Lung (tissue), 12 donors: ENCODE data around the gene ABHD12. TPM values are rescaled to one million over a fixed set of nuclear protein-coding genes. Genes with fewer than 3 reads are reported as not detected.

ENCODE experiments used
- ATAC-seq: fragments of 200-7000 bp; cut with Tn5 transposase; one replicate; pipeline ENCODE4 v1.9.1; 2020; ENCODE audit warnings: moderate number of reproducible peaks; ENCODE audit not compliant: insufficient read depth, low FRiP score
- DNase-seq, 3 donors: peaks; one replicate each; pipeline ENCODE4 v3.0.0-alpha.2; 2013 to 2017
- H3K27ac ChIP-seq, 2 donors: one replicate each; pipeline ENCODE4 v1.5.1; 2013; ENCODE audit warnings: mild to moderate bottlenecking in 2 of 2, moderate library complexity in 2 of 2, control low read depth in 1 of 2, inconsistent platforms in 1 of 2, low read depth in 1 of 2, low read length in 1 of 2
- H3K27me3 ChIP-seq, 3 donors: one replicate each; pipeline ENCODE4 v1.5.1; 2013; ENCODE audit warnings: low read length in 2 of 3; ENCODE audit not compliant: control insufficient read depth in 3 of 3, insufficient read depth in 3 of 3
- H3K36me3 ChIP-seq, 4 donors: one replicate each; pipeline ENCODE4 v1.5.1; 2013; ENCODE audit warnings: low read length in 4 of 4, mild to moderate bottlenecking in 1 of 4, moderate library complexity in 1 of 4; ENCODE audit not compliant: control insufficient read depth in 4 of 4, insufficient read depth in 4 of 4
- H3K4me1 ChIP-seq, 5 donors: one replicate each; pipeline ENCODE4 v1.5.1; 2013; ENCODE audit warnings: low read length in 5 of 5, mild to moderate bottlenecking in 2 of 5, moderate library complexity in 1 of 5; ENCODE audit not compliant: control insufficient read depth in 5 of 5, insufficient read depth in 5 of 5
- H3K4me3 ChIP-seq: one replicate; pipeline ENCODE4 v1.5.1; 2013; ENCODE audit warnings: mild to moderate bottlenecking, control low read depth, moderate library complexity
- H3K9ac ChIP-seq, 2 donors: one replicate each; pipeline ENCODE4 v1.5.1; 2013; ENCODE audit warnings: low read length in 2 of 2, control low read depth in 1 of 2; ENCODE audit not compliant: insufficient read depth in 1 of 2
- H3K9me3 ChIP-seq, 4 donors: one replicate each; pipeline ENCODE4 v1.5.1; 2013; ENCODE audit warnings: low read length in 3 of 4, mild to moderate bottlenecking in 1 of 4, moderate library complexity in 1 of 4; ENCODE audit not compliant: control insufficient read depth in 4 of 4, insufficient read depth in 3 of 4
- CTCF ChIP-seq: IDR thresholded peaks from 2 replicates; pipeline ENCODE4 v1.5.1; 2012; ENCODE audit warnings: mild to moderate bottlenecking; ENCODE audit errors: control extremely low read depth, extremely low read depth
- WGBS, 2 donors: extraction: QIAGEN DNeasy Blood & Tissue Kit; methylation state at CpG; one replicate each; pipeline ENCODE4 v1.1.7; 2013; 5-methylcytosine and 5-hydroxymethylcytosine counted together
- polyA plus RNA-seq, 2 donors: library from polyadenylated mRNA; stranded (reverse); fragments of 200-250 nt; gene quantifications; one replicate each; pipeline ENCODE4 v1.2.1, GENCODE V29; 2013
- total RNA-seq, 2 donors: library from RNA; depleted of rRNA in 1 of 2; stranded (reverse); fragments of >200 nt in 1 of 2; gene quantifications; one replicate each; pipeline ENCODE4 v1.2.1, GENCODE V29; 2014 to 2021
- donor health status: control.
- donor health status: control.
- donor health status: Bipolar disorder and iron deficiency.
- donor health status: healthy.
- donor health status: DM: yes; HTN: yes; CAD: no.

The ABHD12 gene
- total and polyA plus RNA-seq, 4 donors: 34.3 to 58.1 (median 44.6) TPM

DNA sequence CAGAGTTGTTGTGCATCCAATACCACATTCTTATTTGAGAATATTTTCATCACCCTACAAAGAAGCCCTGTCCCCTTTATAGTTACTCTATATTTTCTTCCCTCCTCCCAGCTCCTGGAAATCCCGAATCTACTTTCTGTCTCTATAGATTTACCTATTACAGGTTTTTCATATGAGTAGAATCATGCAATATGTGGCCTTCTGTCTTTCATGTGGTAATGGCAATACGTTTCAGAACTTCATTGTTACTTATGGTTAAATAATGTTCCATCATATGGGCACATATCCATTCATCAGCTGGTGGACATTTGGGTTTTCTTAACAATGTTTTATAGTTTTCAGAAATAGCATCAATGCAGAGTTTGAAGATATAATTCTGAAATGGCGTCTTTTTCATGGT, 33.9 kb upstream of the ABHD12 start:
- no peak overlapping the region for H3K27ac ChIP-seq
- no peak overlapping the region for H3K4me3 ChIP-seq
- no peaks in the 10 kb centered on the region for H3K27me3 ChIP-seq
- H3K9ac ChIP-seq: no peak overlapping the region
- WGBS, 2 donors: 94 to 98% methylated on average over 3 of the region's 3 CpGs
- H3K36me3 ChIP-seq: peaks cover 0 to 7% (median 3%) of the 10 kb centered on the region in 4 donors
- no peak for DNase-seq
- H3K4me1 ChIP-seq: no peaks in the 10 kb centered on the region
- no peaks in the 10 kb centered on the region for H3K9me3 ChIP-seq
- ATAC-seq: no peak
- TF ChIP-seq CTCF: no peak

- no peak for ATAC-seq
- H3K27me3 ChIP-seq: no peaks in the 10 kb centered on the region
- no peak for DNase-seq
- no peaks in the 10 kb centered on the region for H3K9me3 ChIP-seq
- no peak overlapping the region for H3K4me3 ChIP-seq
- no peak overlapping the region for H3K9ac ChIP-seq
- H3K4me1 ChIP-seq: no peaks in the 10 kb centered on the region
- no peak for TF ChIP-seq CTCF
- WGBS, 2 donors: 79 to 85% methylated on average over 4 of the region's 4 CpGs
- no peak overlapping the region for H3K27ac ChIP-seq
- H3K36me3 ChIP-seq: peaks cover 0 to 16% (median 4%) of the 10 kb centered on the region in 4 donors
Observed at GRCh38 chr20:25422032-25422431, 31.4 kb upstream of the ABHD12 start.

DNA sequence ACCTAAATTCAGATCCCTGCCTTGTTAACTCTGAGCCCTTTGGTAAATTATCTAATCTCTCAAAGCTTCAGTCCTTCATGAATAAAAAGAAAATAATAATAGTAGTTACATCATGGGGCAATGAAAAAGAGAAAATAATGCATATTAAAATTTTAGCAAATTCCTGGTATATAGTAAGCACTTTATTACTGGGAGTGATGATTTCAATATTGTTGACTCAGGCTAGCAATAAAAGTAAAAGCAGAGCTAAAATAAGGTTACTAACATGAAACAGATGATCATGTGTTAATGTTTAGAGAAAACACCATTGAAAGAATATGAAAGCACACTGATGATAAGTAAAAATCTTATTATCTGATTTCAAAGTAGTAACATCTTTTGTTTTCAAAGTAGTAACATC, 30.5 kb upstream of the ABHD12 start:
- Histone ChIP-seq H3K36me3 (peaks cover 0 to 11% (median 4%) of the 10 kb centered on the region in 4 donors), H3K4me1 (no peaks in the 10 kb centered on the region), H3K9me3 (no peaks in the 10 kb centered on the region), H3K4me3 (no peak overlapping the region), H3K27me3 (no peaks in the 10 kb centered on the region), H3K27ac (no peak overlapping the region), H3K9ac (no peak overlapping the region)
- no peak for TF ChIP-seq CTCF
- no peak for ATAC-seq
- no peak for DNase-seq

DNA sequence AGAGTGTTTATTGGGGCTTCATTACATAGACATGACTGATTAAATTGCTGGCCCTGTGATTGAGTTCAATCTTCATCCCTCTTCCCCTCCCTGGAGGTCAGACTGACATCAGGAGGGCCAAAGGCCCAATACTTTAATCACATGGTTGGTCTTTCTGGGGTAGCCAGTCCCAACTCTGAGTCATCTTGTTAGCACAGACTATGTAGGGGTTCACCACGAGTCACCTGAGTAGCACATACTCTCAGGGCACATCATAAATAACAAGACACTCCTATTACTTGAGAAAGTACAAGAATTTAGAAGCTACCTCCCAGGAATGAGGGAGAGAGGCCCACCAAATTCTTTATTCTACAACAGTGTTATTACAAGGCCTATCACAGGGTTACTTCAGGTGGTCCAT, 28.1 kb upstream of the ABHD12 start:
- Histone ChIP-seq H3K9me3 (no peaks in the 10 kb centered on the region), H3K36me3 (peaks cover 0 to 16% (median 3%) of the 10 kb centered on the region in 4 donors), H3K4me1 (no peaks in the 10 kb centered on the region), H3K27me3 (no peaks in the 10 kb centered on the region), H3K4me3 (no peak overlapping the region), H3K27ac (no peak overlapping the region), H3K9ac (no peak overlapping the region)
- no peak for TF ChIP-seq CTCF
- no peak for DNase-seq
- WGBS, 2 donors: 97 to 100% methylated on average over 1 of the region's 1 CpG
- no peak for ATAC-seq
